Glutamatergic neuron (in vitro differentiated cells): ENCODE measurements around the gene TBC1D22A. TPM values are rescaled to one million over a fixed set of nuclear protein-coding genes. Genes with fewer than 3 reads are reported as not detected.

ENCODE experiments used
- DNase-seq: peaks from one replicate; pipeline ENCODE4 v3.0.0; 2022
- H3K27ac Mint-ChIP-seq: one replicate; pipeline ENCODE4 v1.8.0; 2020; ENCODE audit warnings: mild to moderate bottlenecking, mixed read lengths, inconsistent platforms; ENCODE audit not compliant: unreplicated experiment
- H3K27me3 Mint-ChIP-seq: one replicate; pipeline ENCODE4 v1.8.0; 2020; ENCODE audit warnings: mild to moderate bottlenecking, moderate library complexity, mixed read lengths, inconsistent platforms; ENCODE audit not compliant: unreplicated experiment
- H3K36me3 Mint-ChIP-seq: one replicate; pipeline ENCODE4 v1.8.0; 2020; ENCODE audit warnings: mild to moderate bottlenecking, mixed read lengths, inconsistent platforms; ENCODE audit not compliant: unreplicated experiment
- H3K4me1 Mint-ChIP-seq: one replicate; pipeline ENCODE4 v1.8.0; 2020; ENCODE audit warnings: mild to moderate bottlenecking, low read depth, mixed read lengths, inconsistent platforms; ENCODE audit not compliant: unreplicated experiment
- H3K4me3 Mint-ChIP-seq: one replicate; pipeline ENCODE4 v1.8.0; 2020; ENCODE audit warnings: mild to moderate bottlenecking, mixed read lengths, inconsistent platforms; ENCODE audit not compliant: unreplicated experiment
- H3K9me3 Mint-ChIP-seq: one replicate; pipeline ENCODE4 v1.8.0; 2020; ENCODE audit warnings: mild to moderate bottlenecking, moderate library complexity, mixed read lengths, inconsistent platforms; ENCODE audit not compliant: unreplicated experiment
- CTCF ChIP-seq: fragments of 200-600 bp; sonication (generic); IDR thresholded peaks from one replicate; pipeline ENCODE4 v1.5.0; 2021; ENCODE audit not compliant: partially characterized antibody, unreplicated experiment
- total RNA-seq: library from RNA; stranded (reverse); fragmentation: NEBNext Ultra II Directional; extraction: Animal tissue kit (Norgen Biotek cat#: 25700); gene quantifications from one replicate; pipeline ENCODE4 v1.2.1, GENCODE V29; 2021; ENCODE audit not compliant: unreplicated experiment

TBC1D22A gene
- total RNA-seq, 1 donor from 2014 or later, result 23.0 TPM

GRCh38 chr22:47076758-47077157 lies 314.3 kb downstream of the TBC1D22A start:
- no peak for TF ChIP-seq CTCF
- H3K27me3 Mint-ChIP-seq, result peaks cover 4% of the 10 kb centered on the region
- H3K4me1 Mint-ChIP-seq, result peaks cover 4% of the 10 kb centered on the region
- no peak for DNase-seq
- peaks cover 8% of the 10 kb centered on the region for H3K36me3 Mint-ChIP-seq
- H3K4me3 Mint-ChIP-seq, result no peak overlapping the region
- H3K27ac Mint-ChIP-seq, result no peak overlapping the region
- peaks cover 2% of the 10 kb centered on the region for H3K9me3 Mint-ChIP-seq

- DNase-seq, result no peak
- Mint-ChIP-seq H3K36me3 (peaks cover 8% of the 10 kb centered on the region), H3K9me3 (peaks cover 2% of the 10 kb centered on the region), H3K27ac (no peak overlapping the region), H3K4me3 (no peak overlapping the region), H3K27me3 (no peaks in the 10 kb centered on the region), H3K4me1 (peaks cover 6% of the 10 kb centered on the region)
- no peak for TF ChIP-seq CTCF
Observed at GRCh38 chr22:47080100-47080499, 317.6 kb downstream of the TBC1D22A start.

- no peak for DNase-seq
- peaks cover 14% of the 10 kb centered on the region for H3K4me1 Mint-ChIP-seq
- peaks cover 8% of the 10 kb centered on the region for H3K36me3 Mint-ChIP-seq
- peaks cover 2% of the 10 kb centered on the region for H3K9me3 Mint-ChIP-seq
- no peak overlapping the region for H3K4me3 Mint-ChIP-seq
- no peak for TF ChIP-seq CTCF
- H3K27me3 Mint-ChIP-seq, result no peaks in the 10 kb centered on the region
- H3K27ac Mint-ChIP-seq, result no peak overlapping the region
Observed at GRCh38 chr22:47082505-47082904, 320.1 kb downstream of the TBC1D22A start.

GRCh38 chr22:47083379-47083986 lies 321.0 kb downstream of the TBC1D22A start:
- Mint-ChIP-seq H3K27me3 (no peaks in the 10 kb centered on the region), H3K27ac (no peak overlapping the region), H3K36me3 (no peaks in the 10 kb centered on the region), H3K4me3 (no peak overlapping the region), H3K4me1 (peaks cover 15% of the 10 kb centered on the region), H3K9me3 (no peaks in the 10 kb centered on the region)
- no peak for TF ChIP-seq CTCF
- DNase-seq, result no peak

GRCh38 chr22:47084226-47084625 lies 321.8 kb downstream of the TBC1D22A start:
- Mint-ChIP-seq H3K27me3 (no peaks in the 10 kb centered on the region), H3K27ac (no peak overlapping the region), H3K4me3 (no peak overlapping the region), H3K4me1 (peaks cover 22% of the 10 kb centered on the region), H3K36me3 (no peaks in the 10 kb centered on the region), H3K9me3 (no peaks in the 10 kb centered on the region)
- no peak for DNase-seq
- TF ChIP-seq CTCF, result no peak
